Measurements from ENCODE around the gene ZNF365. TPM values are rescaled to one million over a fixed set of nuclear protein-coding genes. Genes with fewer than 3 reads are reported as not detected.
"Not testable (repeated sequence)": the region's sequence is repeated elsewhere in the genome, so short reads cannot be mapped to it uniquely, and the experiment has no call there.

ZNF365 gene
- total RNA-seq, 1 experiment from 2014 or later = 1.8 TPM

DNA sequence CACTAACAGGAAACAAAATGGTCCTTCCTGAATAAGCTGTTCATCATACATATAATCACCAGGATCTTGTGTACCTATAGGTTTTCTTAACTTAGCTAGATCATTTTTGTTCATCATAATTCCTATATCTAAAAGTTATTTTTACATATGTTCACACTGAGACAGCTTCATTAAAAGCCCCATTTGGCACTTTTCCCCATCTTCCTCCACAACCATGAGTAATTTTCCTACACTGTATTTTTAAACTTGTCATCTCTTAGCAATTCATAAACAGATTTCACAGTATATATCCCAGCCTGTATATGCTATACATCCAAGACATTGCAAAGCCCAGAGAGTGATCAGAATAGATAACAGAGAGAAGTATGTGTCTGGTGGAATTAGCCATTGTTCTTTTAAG lies 28.3 kb downstream of the ZNF365 start:
- ATAC-seq = no peak
- no peaks in the 10 kb centered on the region for H3K4me1 ChIP-seq (ENCODE audit: control insufficient read depth in 1 of 2, insufficient read depth in 2 of 2, low read length in 2 of 2)
- H3K4me2 ChIP-seq (ENCODE audit: low read length) = no peak overlapping the region
- no peak overlapping the region for H3K27ac ChIP-seq (ENCODE audit: low read depth, low read length)
- H3K4me3 ChIP-seq (replicated peaks in 1 of 2; ENCODE audit: low read depth in 1 of 2, low read length in 2 of 2) = no peak overlapping the region
- BruUV-seq (replicated peaks) = no TSS peak
- H2AFZ ChIP-seq (ENCODE audit: low read depth, low read length, poor library complexity, severe bottlenecking) = no peak overlapping the region
- H3K27me3 ChIP-seq (ENCODE audit: insufficient read depth, low read length) = no peaks in the 10 kb centered on the region
- POLR2A ChIA-PET = no interaction called here
- H3K9me2 ChIP-seq (ENCODE audit: insufficient read depth) = no peaks in the 10 kb centered on the region
- TF ChIP-seq SP1 (IDR thresholded peaks at IDR 0.05; ENCODE audit: low read depth) (no peak), EGR1 (IDR thresholded peaks at IDR 0.05; ENCODE audit: low read depth) (no peak), EZH2phosphoT487 (IDR thresholded peaks at IDR 0.05; ENCODE audit: borderline replicate concordance) (no peak), ELF1 (IDR thresholded peaks at IDR 0.05; ENCODE audit: borderline replicate concordance, low read depth) (no peak), RAD21 (IDR thresholded peaks at IDR 0.05; ENCODE audit: low read depth) (no peak), POLR2AphosphoS5 (IDR thresholded peaks at IDR 0.05; ENCODE audit: low read depth, low read length) (no peak), EZH2 (IDR thresholded peaks at IDR 0.05) (no peak), TCF7L2 (IDR thresholded peaks at IDR 0.05; ENCODE audit: borderline replicate concordance, extremely low read depth, insufficient read depth, insufficient read length) (no peak), YY1 (IDR thresholded peaks at IDR 0.05; ENCODE audit: extremely low read depth, insufficient replicate concordance, low read depth, low read length) (no peak), JUND (IDR thresholded peaks at IDR 0.05) (no peak), POLR2A (IDR thresholded peaks at IDR 0.05; ENCODE audit: borderline replicate concordance, extremely low read depth, insufficient read depth, insufficient read length) (no peak), SRF (IDR thresholded peaks at IDR 0.05; ENCODE audit: low read depth) (no peak), SIN3A (IDR thresholded peaks at IDR 0.05; ENCODE audit: low read depth) (no peak), FOSL1 (IDR thresholded peaks at IDR 0.05; ENCODE audit: low read depth) (no peak)
- TF ChIP-seq, protein P1, sequence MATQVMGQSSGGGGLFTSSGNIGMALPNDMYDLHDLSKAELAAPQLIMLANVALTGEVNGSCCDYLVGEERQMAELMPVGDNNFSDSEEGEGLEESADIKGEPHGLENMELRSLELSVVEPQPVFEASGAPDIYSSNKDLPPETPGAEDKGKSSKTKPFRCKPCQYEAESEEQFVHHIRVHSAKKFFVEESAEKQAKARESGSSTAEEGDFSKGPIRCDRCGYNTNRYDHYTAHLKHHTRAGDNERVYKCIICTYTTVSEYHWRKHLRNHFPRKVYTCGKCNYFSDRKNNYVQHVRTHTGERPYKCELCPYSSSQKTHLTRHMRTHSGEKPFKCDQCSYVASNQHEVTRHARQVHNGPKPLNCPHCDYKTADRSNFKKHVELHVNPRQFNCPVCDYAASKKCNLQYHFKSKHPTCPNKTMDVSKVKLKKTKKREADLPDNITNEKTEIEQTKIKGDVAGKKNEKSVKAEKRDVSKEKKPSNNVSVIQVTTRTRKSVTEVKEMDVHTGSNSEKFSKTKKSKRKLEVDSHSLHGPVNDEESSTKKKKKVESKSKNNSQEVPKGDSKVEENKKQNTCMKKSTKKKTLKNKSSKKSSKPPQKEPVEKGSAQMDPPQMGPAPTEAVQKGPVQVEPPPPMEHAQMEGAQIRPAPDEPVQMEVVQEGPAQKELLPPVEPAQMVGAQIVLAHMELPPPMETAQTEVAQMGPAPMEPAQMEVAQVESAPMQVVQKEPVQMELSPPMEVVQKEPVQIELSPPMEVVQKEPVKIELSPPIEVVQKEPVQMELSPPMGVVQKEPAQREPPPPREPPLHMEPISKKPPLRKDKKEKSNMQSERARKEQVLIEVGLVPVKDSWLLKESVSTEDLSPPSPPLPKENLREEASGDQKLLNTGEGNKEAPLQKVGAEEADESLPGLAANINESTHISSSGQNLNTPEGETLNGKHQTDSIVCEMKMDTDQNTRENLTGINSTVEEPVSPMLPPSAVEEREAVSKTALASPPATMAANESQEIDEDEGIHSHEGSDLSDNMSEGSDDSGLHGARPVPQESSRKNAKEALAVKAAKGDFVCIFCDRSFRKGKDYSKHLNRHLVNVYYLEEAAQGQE (IDR thresholded peaks at IDR 0.05; ENCODE audit: low read depth) = no peak
- TF ChIP-seq, protein P2, sequence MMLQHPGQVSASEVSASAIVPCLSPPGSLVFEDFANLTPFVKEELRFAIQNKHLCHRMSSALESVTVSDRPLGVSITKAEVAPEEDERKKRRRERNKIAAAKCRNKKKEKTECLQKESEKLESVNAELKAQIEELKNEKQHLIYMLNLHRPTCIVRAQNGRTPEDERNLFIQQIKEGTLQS (IDR thresholded peaks at IDR 0.05) = no peak
- TF ChIP-seq, protein P3, sequence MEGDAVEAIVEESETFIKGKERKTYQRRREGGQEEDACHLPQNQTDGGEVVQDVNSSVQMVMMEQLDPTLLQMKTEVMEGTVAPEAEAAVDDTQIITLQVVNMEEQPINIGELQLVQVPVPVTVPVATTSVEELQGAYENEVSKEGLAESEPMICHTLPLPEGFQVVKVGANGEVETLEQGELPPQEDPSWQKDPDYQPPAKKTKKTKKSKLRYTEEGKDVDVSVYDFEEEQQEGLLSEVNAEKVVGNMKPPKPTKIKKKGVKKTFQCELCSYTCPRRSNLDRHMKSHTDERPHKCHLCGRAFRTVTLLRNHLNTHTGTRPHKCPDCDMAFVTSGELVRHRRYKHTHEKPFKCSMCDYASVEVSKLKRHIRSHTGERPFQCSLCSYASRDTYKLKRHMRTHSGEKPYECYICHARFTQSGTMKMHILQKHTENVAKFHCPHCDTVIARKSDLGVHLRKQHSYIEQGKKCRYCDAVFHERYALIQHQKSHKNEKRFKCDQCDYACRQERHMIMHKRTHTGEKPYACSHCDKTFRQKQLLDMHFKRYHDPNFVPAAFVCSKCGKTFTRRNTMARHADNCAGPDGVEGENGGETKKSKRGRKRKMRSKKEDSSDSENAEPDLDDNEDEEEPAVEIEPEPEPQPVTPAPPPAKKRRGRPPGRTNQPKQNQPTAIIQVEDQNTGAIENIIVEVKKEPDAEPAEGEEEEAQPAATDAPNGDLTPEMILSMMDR (IDR thresholded peaks at IDR 0.05 in 2 of 3, conservative IDR thresholded peaks at IDR 0.05 in 1 of 3; ENCODE audit: borderline replicate concordance in 1 of 3, insufficient read depth in 1 of 3, low read depth in 2 of 3, low read length in 2 of 3) = no peak
- TF ChIP-seq, protein P4, sequence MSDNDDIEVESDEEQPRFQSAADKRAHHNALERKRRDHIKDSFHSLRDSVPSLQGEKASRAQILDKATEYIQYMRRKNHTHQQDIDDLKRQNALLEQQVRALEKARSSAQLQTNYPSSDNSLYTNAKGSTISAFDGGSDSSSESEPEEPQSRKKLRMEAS (IDR thresholded peaks at IDR 0.05) = no peak
- RAD21 ChIA-PET (ENCODE audit: low non-redundant PET in 1 of 2, low total read pairs in 2 of 2, uncharacterized antibody in 2 of 2, unreplicated experiment in 2 of 2) = no interaction called here
- no peak overlapping the region for H3K9ac ChIP-seq (ENCODE audit: low read length)
- no peaks in the 10 kb centered on the region for H3K36me3 ChIP-seq (ENCODE audit: control insufficient read depth in 1 of 2, insufficient read depth in 2 of 2, low read length in 2 of 2)
- no peaks in the 10 kb centered on the region; a peak in 2 of 4 replicates for H3K9me3 ChIP-seq (ENCODE audit: control insufficient read depth in 1 of 2, insufficient read depth in 1 of 2, low read depth in 1 of 2, low read length in 2 of 2)
- intact Hi-C loops (cut with micrococcal nuclease) = no loop called here
- CTCF ChIA-PET = no interaction called here
- no peak for DNase-seq (ENCODE audit: low read depth, low spot score)
- no peaks in the 10 kb centered on the region for H3K79me2 ChIP-seq (ENCODE audit: insufficient read depth, low read length)
- no peaks in the 10 kb centered on the region for H4K20me1 ChIP-seq (ENCODE audit: insufficient read depth)

DNA sequence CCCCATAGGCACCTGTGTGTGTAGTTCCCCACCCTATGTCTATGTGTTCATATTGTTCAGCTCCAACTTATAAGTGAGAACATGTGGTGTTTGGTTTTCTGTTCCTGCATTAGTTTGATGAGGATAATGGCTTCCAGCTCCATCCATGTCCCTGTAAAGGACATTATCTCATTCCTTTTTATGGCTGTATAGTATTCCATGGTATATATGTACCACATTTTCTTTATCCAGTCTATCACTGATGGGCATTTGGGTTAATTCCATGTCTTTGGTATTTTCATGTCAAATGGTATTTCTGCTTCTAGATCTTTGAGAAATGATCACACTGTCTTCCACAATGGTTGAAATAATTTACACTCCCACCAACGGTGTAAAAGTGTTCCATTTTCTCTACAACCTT lies 36.4 kb downstream of the ZNF365 start:
- H3K4me2 ChIP-seq (ENCODE audit: low read length); H3K9me2 ChIP-seq (ENCODE audit: insufficient read depth); BruUV-seq (replicated peaks): not testable (repeated sequence)

More for the DNA sequence above, 36.4 kb downstream of the ZNF365 start:
- H3K4me1 ChIP-seq (ENCODE audit: control insufficient read depth in 1 of 2, insufficient read depth in 2 of 2, low read length in 2 of 2); H3K9ac ChIP-seq (ENCODE audit: low read length); H4K20me1 ChIP-seq (ENCODE audit: insufficient read depth); H3K4me3 ChIP-seq (replicated peaks in 1 of 2; ENCODE audit: low read depth in 1 of 2, low read length in 2 of 2); H3K27ac ChIP-seq (ENCODE audit: low read depth, low read length); DNase-seq (ENCODE audit: low read depth, low spot score); H3K9me3 ChIP-seq (ENCODE audit: control insufficient read depth in 1 of 2, insufficient read depth in 1 of 2, low read depth in 1 of 2, low read length in 2 of 2); RAD21 ChIA-PET (ENCODE audit: low non-redundant PET in 1 of 2, low total read pairs in 2 of 2, uncharacterized antibody in 2 of 2, unreplicated experiment in 2 of 2); H3K27me3 ChIP-seq (ENCODE audit: insufficient read depth, low read length); H3K79me2 ChIP-seq (ENCODE audit: insufficient read depth, low read length); intact Hi-C loops (cut with micrococcal nuclease); CTCF ChIA-PET; POLR2A ChIA-PET; ATAC-seq; H3K36me3 ChIP-seq (ENCODE audit: control insufficient read depth in 1 of 2, insufficient read depth in 2 of 2, low read length in 2 of 2); H2AFZ ChIP-seq (ENCODE audit: low read depth, low read length, poor library complexity, severe bottlenecking): not testable (repeated sequence)

Measured in HCT116 (cell line).